H1 (cell line): Measurements from ENCODE around the gene ST8SIA4. TPM values are rescaled to one million over a fixed set of nuclear protein-coding genes. Genes with fewer than 3 reads are reported as not detected.

ENCODE experiments used
- CTCF ChIA-PET: fragments of 300-600 bp; sonication (Branson Sonifier 250); formaldehyde crosslinking; loops from one replicate; lab custom pipeline; 2021; ENCODE audit not compliant: partially characterized antibody; lab: Charles Lee
- POLR2A ChIA-PET: fragments of 300-600 bp; sonication (Branson Sonifier 250); formaldehyde crosslinking; loops from one replicate; lab custom pipeline; 2021; ENCODE audit warnings: inconsistent platforms; ENCODE audit not compliant: partially characterized antibody; lab: Charles Lee
- DNase-seq, 2 experiments: peaks; one replicate each; pipeline versions ENCODE4 v3.0.0 to v3.0.0-alpha.2; 2010 to 2022; ENCODE audit warnings: low spot score in 2 of 2, low read depth in 1 of 2, mixed read lengths in 1 of 2
- FAIRE-seq: peaks from 2 replicates; lab custom pipeline; 2011; peaks lifted over from hg19 to GRCh38; lab: Jason Lieb, UNC
- H2AFZ ChIP-seq: 2 replicates; pipeline ENCODE4 v1.8.1; 2012; ENCODE audit warnings: low read length, inconsistent platforms
- H2AK5ac ChIP-seq: 2 replicates; pipeline ENCODE4 v1.6.1; 2013; ENCODE audit warnings: low read depth, low read length
- H2BK120ac ChIP-seq: replicated peaks from 2 replicates; pipeline ENCODE3; 2013; ENCODE audit warnings: low read depth, low read length, inconsistent platforms
- H2BK12ac ChIP-seq: 2 replicates; pipeline ENCODE4 v1.6.1; 2013; ENCODE audit warnings: low read depth, low read length
- H2BK15ac ChIP-seq: 2 replicates; pipeline ENCODE4 v1.6.1; 2013; ENCODE audit warnings: low read length
- H2BK20ac ChIP-seq: 2 replicates; pipeline ENCODE4 v1.6.1; 2013; ENCODE audit warnings: low read length
- H2BK5ac ChIP-seq: 2 replicates; pipeline ENCODE4 v1.6.1; 2013; ENCODE audit warnings: low read depth, low read length
- H3K14ac ChIP-seq: 2 replicates; pipeline ENCODE4 v1.6.1; 2013; ENCODE audit warnings: inconsistent platforms; ENCODE audit not compliant: insufficient read length
- H3K18ac ChIP-seq: 2 replicates; pipeline ENCODE4 v1.6.1; 2013; ENCODE audit warnings: low read length; ENCODE audit errors: extremely low read depth
- H3K23ac ChIP-seq: 2 replicates; pipeline ENCODE4 v1.6.1; 2013; ENCODE audit warnings: inconsistent platforms; ENCODE audit not compliant: insufficient read length
- H3K23me2 ChIP-seq: 2 replicates; pipeline ENCODE4 v1.6.1; 2013; ENCODE audit warnings: low read depth, low read length
- H3K27ac ChIP-seq: 2 replicates; pipeline ENCODE4 v1.6.1; 2011; ENCODE audit warnings: low read depth, low read length, inconsistent platforms
- H3K27me3 ChIP-seq, 4 experiments: replicated peaks in 1 of 4; 1 replicate in 1 of 4; 2 replicates in 3 of 4; pipeline versions ENCODE4 v1.6.1 to v1.8.1; 2011 to 2013; ENCODE audit warnings: low read length in 3 of 4, mild to moderate bottlenecking in 3 of 4, inconsistent platforms in 2 of 4, mixed read lengths in 2 of 4, moderate library complexity in 1 of 4; ENCODE audit not compliant: control insufficient read depth in 3 of 4, insufficient read depth in 3 of 4; ENCODE audit errors: extremely low read depth in 1 of 4
- H3K36me3 ChIP-seq, 4 experiments: 2 replicates each; pipeline versions ENCODE4 v1.6.1 to v1.8.1; 2011 to 2013; ENCODE audit warnings: mild to moderate bottlenecking in 4 of 4, low read length in 3 of 4, moderate library complexity in 2 of 4, control low read depth in 1 of 4, inconsistent platforms in 1 of 4; ENCODE audit not compliant: insufficient read depth in 4 of 4, control insufficient read depth in 2 of 4
- H3K4ac ChIP-seq: replicated peaks from 2 replicates; pipeline ENCODE3; 2013; ENCODE audit warnings: low read length, low read depth, mixed read lengths, inconsistent platforms; ENCODE audit not compliant: insufficient read length
- H3K4me1 ChIP-seq, 4 experiments: replicated peaks in 1 of 4; 1 replicate in 1 of 4; 2 replicates in 3 of 4; pipeline versions ENCODE4 v1.6.1 to v1.8.1; 2011 to 2013; ENCODE audit warnings: low read length in 3 of 4, inconsistent platforms in 2 of 4, mixed read lengths in 1 of 4; ENCODE audit not compliant: insufficient read depth in 4 of 4, control insufficient read depth in 3 of 4
- H3K4me2 ChIP-seq, 2 experiments: 2 replicates each; pipeline versions ENCODE4 v1.6.1 to v1.8.1; 2011 to 2013; ENCODE audit warnings: low read depth in 2 of 2, low read length in 2 of 2, control low read depth in 1 of 2, inconsistent platforms in 1 of 2, mild to moderate bottlenecking in 1 of 2; ENCODE audit not compliant: insufficient read depth in 1 of 2
- H3K4me3 ChIP-seq, 4 experiments: fragments of 200-600, 300-600 bp in 1 of 4; sonication (generic), shearing (Covaris generic), sonication (Bioruptor Twin) in 1 of 4; 2 replicates each; pipeline versions ENCODE4 v1.5.1 to v1.8.1; 2011 to 2016; ENCODE audit warnings: low read length in 4 of 4, low read depth in 3 of 4, control low read depth in 2 of 4, inconsistent platforms in 2 of 4, mild to moderate bottlenecking in 2 of 4, mixed read lengths in 1 of 4, moderate library complexity in 1 of 4; ENCODE audit not compliant: insufficient read depth in 2 of 4; ENCODE audit errors: extremely low read depth in 1 of 4
- H3K56ac ChIP-seq: replicated peaks from 2 replicates; pipeline ENCODE3; 2013; ENCODE audit warnings: low read depth, mild to moderate bottlenecking, mixed read lengths, low read length, inconsistent platforms; ENCODE audit not compliant: insufficient read length
- H3K79me1 ChIP-seq: 2 replicates; pipeline ENCODE4 v1.6.1; 2013; ENCODE audit warnings: low read depth, low read length, control low read depth
- H3K79me2 ChIP-seq, 2 experiments: 2 replicates each; pipeline versions ENCODE4 v1.6.1 to v1.8.1; 2012 to 2013; ENCODE audit warnings: low read length in 2 of 2, mild to moderate bottlenecking in 2 of 2, inconsistent platforms in 1 of 2; ENCODE audit not compliant: insufficient read depth in 2 of 2, control insufficient read depth in 1 of 2
- H3K9ac ChIP-seq, 4 experiments: replicated peaks in 1 of 4; 1 replicate in 1 of 4; 2 replicates in 3 of 4; pipeline versions ENCODE4 v1.6.1 to v1.8.1; 2011 to 2013; ENCODE audit warnings: low read depth in 3 of 4, low read length in 3 of 4, control low read depth in 2 of 4, mild to moderate bottlenecking in 2 of 4, moderate library complexity in 2 of 4, inconsistent platforms in 1 of 4; ENCODE audit errors: extremely low read depth in 1 of 4
- H3K9me3 ChIP-seq, 2 experiments: 2 replicates each; pipeline versions ENCODE4 v1.6.1 to v1.8.1; 2012 to 2013; ENCODE audit warnings: mild to moderate bottlenecking in 2 of 2, moderate library complexity in 2 of 2, control low read depth in 1 of 2, inconsistent platforms in 1 of 2, low read depth in 1 of 2, low read length in 1 of 2, mixed read lengths in 1 of 2; ENCODE audit not compliant: insufficient read depth in 2 of 2
- H4K20me1 ChIP-seq, 2 experiments: replicated peaks in 1 of 2; 2 replicates each; pipeline versions ENCODE3 to v1.8.1; 2011 to 2013; ENCODE audit warnings: inconsistent platforms in 2 of 2, low read length in 2 of 2, mild to moderate bottlenecking in 1 of 2; ENCODE audit not compliant: insufficient read depth in 2 of 2, control insufficient read depth in 1 of 2
- H4K5ac ChIP-seq: 2 replicates; pipeline ENCODE4 v1.6.1; 2013; ENCODE audit warnings: low read length, low read depth, mixed read lengths, inconsistent platforms; ENCODE audit not compliant: insufficient read length
- H4K8ac ChIP-seq: 2 replicates; pipeline ENCODE4 v1.8.0; 2013; ENCODE audit warnings: mild to moderate bottlenecking, moderate library complexity, low read length, inconsistent platforms; ENCODE audit not compliant: insufficient read depth; ENCODE audit errors: extremely low read depth
- H4K91ac ChIP-seq: replicated peaks from 2 replicates; pipeline ENCODE3; 2013; ENCODE audit warnings: low read length, mixed read lengths, inconsistent platforms; ENCODE audit not compliant: insufficient read length
- JUN ChIP-seq: IDR thresholded peaks from 2 replicates; pipeline ENCODE4 v1.6.1; 2011; ENCODE audit warnings: low read depth, mild to moderate bottlenecking, improper control_type of control experiment, low read length
- POLR2AphosphoS5 ChIP-seq: IDR thresholded peaks from 2 replicates; pipeline ENCODE4 v1.6.1; 2011; ENCODE audit warnings: low read depth, low read length
- SAP30 ChIP-seq: fragments of 300-600 bp; sonication (generic); IDR thresholded peaks from 2 replicates; pipeline ENCODE4 v1.7.1; 2012; ENCODE audit warnings: low read length, moderate library complexity, mild to moderate bottlenecking, inconsistent platforms; ENCODE audit not compliant: insufficient read depth, insufficient replicate concordance
- SP4 ChIP-seq: IDR thresholded peaks from 2 replicates; pipeline ENCODE4 v1.6.1; 2012; ENCODE audit warnings: low read length, inconsistent platforms
- TBP ChIP-seq: IDR thresholded peaks from 2 replicates; pipeline ENCODE4 v1.6.1; 2011; ENCODE audit warnings: low read depth, low read length, improper control_type of control experiment
- YY1 ChIP-seq: IDR thresholded peaks from 2 replicates; pipeline ENCODE4 v1.6.1; 2011; ENCODE audit warnings: low read depth, mild to moderate bottlenecking, low read length
- WGBS, 2 experiments: shearing (Covaris generic) in 1 of 2; methylation state at CpG; one replicate each; pipeline versions ENCODE4 v1.1.6 to v1.1.7; 2013 to 2015; ENCODE audit warnings: low lambda C conversion rate in 2 of 2, mixed read lengths in 2 of 2, inconsistent platforms in 1 of 2, low coverage in 1 of 2, missing lambda C conversion rate in 1 of 2; ENCODE audit not compliant: insufficient replicate concordance in 2 of 2, insufficient coverage in 1 of 2, insufficient read length in 1 of 2; ENCODE audit errors: extremely low coverage in 1 of 2, missing lambda C conversion rate in 1 of 2; 5-methylcytosine and 5-hydroxymethylcytosine counted together
- polyA plus RNA-seq, 7 experiments: library from polyadenylated mRNA; depleted of rRNA in 3 of 7; stranded (reverse) in 5 of 7; unstranded in 2 of 7; fragments of >200 nt in 5 of 7; fragments of 200-250 nt in 2 of 7; gene quantifications; 1 replicate in 5 of 7; 2 replicates in 1 of 7; 4 replicates in 1 of 7; pipeline versions ENCODE4 v1.2.1 to v1.2.3, GENCODE V29; 2011 to 2013; ENCODE audit warnings: missing spikeins in 2 of 7, mixed read lengths in 2 of 7
- total RNA-seq: library from RNA; stranded (reverse); fragmentation: NEBNext Ultra II Directional; extraction: Animal tissue kit (Norgen Biotek cat#: 25700); gene quantifications from 2 replicates; pipeline ENCODE4 v1.2.1, GENCODE V29; 2021

The ST8SIA4 gene
- total and polyA plus RNA-seq, 2 of the 8 experiments (the other 6 are each of a cell fraction or from before 2014, with no cell fraction given): 0.08 to 0.50 TPM

GRCh38 chr5:100794844-100795243 lies 108.2 kb downstream of the ST8SIA4 start:
- Histone ChIP-seq H4K20me1 (no peaks in the 10 kb centered on the region), H2AFZ (no peak overlapping the region), H3K27ac (no peak overlapping the region), H3K9ac (no peak overlapping the region), H2BK20ac (no peak overlapping the region), H3K4me2 (no peak overlapping the region), H3K36me3 (no peaks in the 10 kb centered on the region), H3K9me3 (no peaks in the 10 kb centered on the region), H3K27me3 (no peaks in the 10 kb centered on the region), H3K79me1 (no peaks in the 10 kb centered on the region), H3K14ac (no peak overlapping the region), H2BK12ac (no peak overlapping the region), H3K4ac (no peak overlapping the region), H2BK120ac (no peak overlapping the region), H3K23ac (no peak overlapping the region), H3K18ac (no peak overlapping the region), H2AK5ac (no peak overlapping the region), H2BK15ac (no peak overlapping the region), H3K56ac (no peak overlapping the region), H4K5ac (no peak overlapping the region), H3K4me3 (no peak overlapping the region), H4K8ac (no peak overlapping the region), H4K91ac (no peak overlapping the region), H2BK5ac (no peak overlapping the region), H3K4me1 (peaks cover 0 to 5% (median 3%) of the 10 kb centered on the region in 4 experiments; a peak in 4 of 7 replicates), H3K23me2 (no peaks in the 10 kb centered on the region), H3K79me2 (no peaks in the 10 kb centered on the region)
- DNase-seq (no peak), FAIRE-seq (no peak)
- TF ChIP-seq SP4: no peak
- TF ChIP-seq POLR2AphosphoS5: no peak
- TF ChIP-seq YY1: no peak
- no peak for TF ChIP-seq TBP
- no peak for TF ChIP-seq SAP30
- TF ChIP-seq JUN: no peak
- POLR2A ChIA-PET: no interaction called here
- 87% methylated on average over 4 of the region's 4 CpGs; no CpG with 5 or more reads in 1 of the 2 experiments for WGBS, 2 experiments
- CTCF ChIA-PET: interaction anchor here (0.8 kb wide), 1 partner anchor 274 kb away, joined by 3 read pairs; no protein-coding TSS in a partner anchor
